Sigmoid colon (tissue), 7 donors: ENCODE measurements around the gene GHRH. TPM values are rescaled to one million over a fixed set of nuclear protein-coding genes. Genes with fewer than 3 reads are reported as not detected.

ENCODE experiments used
- DNase-seq: peaks from one replicate; pipeline ENCODE4 v3.0.0-alpha.2; 2019
- H3K27ac ChIP-seq, 4 donors: fragments of 200-600 bp; sonication (generic); one replicate each; pipeline ENCODE4 v1.5.1; 2016 to 2019; ENCODE audit warnings: mild to moderate bottlenecking in 1 of 4
- H3K27me3 ChIP-seq, 3 donors: fragments of 200-600 bp; sonication (generic); one replicate each; pipeline ENCODE4 v1.5.1; 2019; ENCODE audit warnings: mild to moderate bottlenecking in 1 of 3
- H3K36me3 ChIP-seq, 4 donors: fragments of 200-600 bp; sonication (generic); one replicate each; pipeline ENCODE4 v1.5.1; 2016 to 2019
- H3K4me1 ChIP-seq, 4 donors: fragments of 200-600 bp; sonication (generic); one replicate each; pipeline ENCODE4 v1.5.1; 2017 to 2019
- H3K4me3 ChIP-seq, 4 donors: fragments of 200-600 bp; sonication (generic); one replicate each; pipeline ENCODE4 v1.5.1; 2017 to 2019; ENCODE audit warnings: mild to moderate bottlenecking in 2 of 4, moderate library complexity in 1 of 4
- H3K9me3 ChIP-seq, 4 donors: fragments of 200-600 bp in 3 of 4; sonication (generic) in 3 of 4; one replicate each; pipeline versions ENCODE4 v1.5.1 to v1.6.1; 2013 to 2019
- CTCF ChIP-seq, 4 experiments: fragments of 450-650 bp in 3 of 4; fragments of 200-600 bp in 1 of 4; IDR thresholded peaks; one replicate each; pipeline ENCODE4 v1.5.1; 2016 to 2019; ENCODE audit warnings: antibody characterized with exemption in 4 of 4, mild to moderate bottlenecking in 3 of 4, moderate library complexity in 2 of 4
- EP300 ChIP-seq, 4 donors: sonication (generic); formaldehyde crosslinking; IDR thresholded peaks; one replicate each; pipeline ENCODE4 v1.6.1; 2017; ENCODE audit warnings: antibody characterized with exemption in 4 of 4
- POLR2A ChIP-seq, 2 donors: fragments of 450-650 bp; IDR thresholded peaks; one replicate each; pipeline ENCODE4 v1.6.1; 2016; ENCODE audit warnings: antibody characterized with exemption in 2 of 2, mild to moderate bottlenecking in 2 of 2, moderate library complexity in 2 of 2
- POLR2AphosphoS5 ChIP-seq, 4 donors: sonication (generic); formaldehyde crosslinking; IDR thresholded peaks; one replicate each; pipeline ENCODE4 v1.6.1; 2017; ENCODE audit warnings: antibody characterized with exemption in 4 of 4
- WGBS, 2 donors: extraction: QIAGEN DNeasy Blood & Tissue Kit; methylation state at CpG; one replicate each; pipeline ENCODE4 v1.1.7; 2013; 5-methylcytosine and 5-hydroxymethylcytosine counted together
- intact Hi-C: fragments of 100-400 bp; cut with DNase I; formaldehyde crosslinking; loops from one replicate; pipeline ENCODE4 v1.15.1; 2023
- polyA plus RNA-seq, 3 donors: library from polyadenylated mRNA; stranded (reverse); fragments of 200-250 nt; gene quantifications; one replicate each; pipeline ENCODE4 v1.2.3, GENCODE V29; 2013
- total RNA-seq, 4 donors: library from RNA; depleted of rRNA; stranded (reverse); fragments of >200 nt; gene quantifications; one replicate each; pipeline ENCODE4 v1.1.0, GENCODE V29; 2016
- donor health status: healthy with polysubstance abuse.
- donor health status: Bipolar disorder and iron deficiency.
- donor health status: healthy.

Gene GHRH
- total and polyA plus RNA-seq, 7 donors = not detected

- H3K9me3 ChIP-seq = no peaks in the 10 kb centered on the region
- no peak overlapping the region for H3K4me3 ChIP-seq
- intact Hi-C loops = loop anchor here (2.0 kb wide), 1 partner anchor 36 kb away; no protein-coding TSS in a partner anchor
- TF ChIP-seq EP300 (IDR thresholded peaks at IDR 0.05) = peak in 2 of 4 donors; percentile 64 to 74
- no peak for TF ChIP-seq CTCF (IDR thresholded peaks at IDR 0.05)
- TF ChIP-seq POLR2AphosphoS5 (IDR thresholded peaks at IDR 0.05) = peak; percentile 34 to 74 (median 66)
- H3K27ac ChIP-seq = peak overlapping the region; percentile 74 to 98 (median 89)
- WGBS, 2 donors = 86 to 87% methylated on average over 13 of the region's 13 CpGs
- H3K4me1 ChIP-seq = peaks cover 0 to 83% (median 69%) of the 10 kb centered on the region in 4 donors
- peaks cover 9 to 26% (median 12%) of the 10 kb centered on the region in 4 donors for H3K36me3 ChIP-seq
- no peaks in the 10 kb centered on the region for H3K27me3 ChIP-seq
- peak; percentile 80 for DNase-seq
These were observed 35.6 kb upstream of the GHRH start for GRCh38 chr20:37297066-37297736.

GRCh38 chr20:37296371-37296770, 34.8 kb upstream of the GHRH start:
- H3K4me1 ChIP-seq = peaks cover 0 to 83% (median 71%) of the 10 kb centered on the region in 4 donors
- H3K36me3 ChIP-seq = peaks cover 3 to 20% (median 4%) of the 10 kb centered on the region in 4 donors
- peak overlapping the region; percentile 74 to 98 (median 89) for H3K27ac ChIP-seq
- TF ChIP-seq POLR2A (IDR thresholded peaks at IDR 0.05) = no peak
- TF ChIP-seq POLR2AphosphoS5 (IDR thresholded peaks at IDR 0.05) = no peak
- 5 to 11% methylated on average over 2 of the region's 2 CpGs for WGBS, 2 donors
- intact Hi-C loops = loop anchor here (2.0 kb wide), 1 partner anchor 36 kb away; no protein-coding TSS in a partner anchor
- H3K9me3 ChIP-seq = no peaks in the 10 kb centered on the region
- no peak for DNase-seq
- no peaks in the 10 kb centered on the region for H3K27me3 ChIP-seq
- H3K4me3 ChIP-seq = no peak overlapping the region

GRCh38 chr20:37295595-37295994, 34.0 kb upstream of the GHRH start:
- Histone ChIP-seq H3K36me3 (peaks cover 0 to 14% (median 0%) of the 10 kb centered on the region in 4 donors), H3K27ac (peak overlapping the region; percentile 74 to 98 (median 89)), H3K9me3 (no peaks in the 10 kb centered on the region), H3K27me3 (no peaks in the 10 kb centered on the region), H3K4me1 (peaks cover 0 to 85% (median 74%) of the 10 kb centered on the region in 4 donors), H3K4me3 (no peak overlapping the region)
- 27 to 75% methylated on average over 7 of the region's 7 CpGs for WGBS, 2 donors
- intact Hi-C loops = no loop called here
- TF ChIP-seq EP300 (IDR thresholded peaks at IDR 0.05) (no peak), CTCF (IDR thresholded peaks at IDR 0.05) (no peak), POLR2A (IDR thresholded peaks at IDR 0.05) (no peak), POLR2AphosphoS5 (IDR thresholded peaks at IDR 0.05) (no peak)
- no peak for DNase-seq

- peak overlapping the region; percentile 74 to 98 (median 89) for H3K27ac ChIP-seq
- peaks cover 0 to 85% (median 76%) of the 10 kb centered on the region in 4 donors for H3K4me1 ChIP-seq
- TF ChIP-seq POLR2A (IDR thresholded peaks at IDR 0.05) (no peak), POLR2AphosphoS5 (IDR thresholded peaks at IDR 0.05) (peak; percentile 14 to 88 (median 60)), EP300 (IDR thresholded peaks at IDR 0.05) (peak in 1 of 4 donors; percentile 90), CTCF (IDR thresholded peaks at IDR 0.05) (no peak)
- H3K36me3 ChIP-seq = peaks cover 0 to 14% (median 0%) of the 10 kb centered on the region in 4 donors
- H3K9me3 ChIP-seq = no peaks in the 10 kb centered on the region
- intact Hi-C loops = no loop called here
- WGBS, 2 donors = 18 to 39% methylated on average over 3 of the region's 3 CpGs
- H3K4me3 ChIP-seq = no peak overlapping the region
- H3K27me3 ChIP-seq = no peaks in the 10 kb centered on the region
- DNase-seq = peak; percentile 87
These were observed 33.4 kb upstream of the GHRH start for GRCh38 chr20:37295001-37295400.

- peaks cover 0 to 14% (median 0%) of the 10 kb centered on the region in 4 donors for H3K36me3 ChIP-seq
- TF ChIP-seq CTCF (IDR thresholded peaks at IDR 0.05) (no peak), POLR2AphosphoS5 (IDR thresholded peaks at IDR 0.05) (no peak), POLR2A (IDR thresholded peaks at IDR 0.05) (no peak), EP300 (IDR thresholded peaks at IDR 0.05) (no peak)
- no peak overlapping the region for H3K4me3 ChIP-seq
- WGBS, 2 donors = 79 to 85% methylated on average over 6 of the region's 6 CpGs
- peak overlapping the region; percentile 74 to 98 (median 89) for H3K27ac ChIP-seq
- H3K9me3 ChIP-seq = no peaks in the 10 kb centered on the region
- peaks cover 0 to 81% (median 70%) of the 10 kb centered on the region in 4 donors for H3K4me1 ChIP-seq
- DNase-seq = no peak
- H3K27me3 ChIP-seq = no peaks in the 10 kb centered on the region
- intact Hi-C loops = no loop called here
These were observed 32.8 kb upstream of the GHRH start for GRCh38 chr20:37294262-37294981.
